Sigmoid colon (tissue), 3 donors: ENCODE measurements around the gene CTRB1.

ENCODE experiments used
- POLR2A ChIP-seq, 2 donors: fragments of 450-650 bp; IDR thresholded peaks; one replicate each; pipeline ENCODE4 v1.6.1; 2016; ENCODE audit warnings: antibody characterized with exemption in 2 of 2, mild to moderate bottlenecking in 2 of 2, moderate library complexity in 2 of 2
- TF ChIP-seq, protein P1 (sequence below), 4 experiments: fragments of 450-650 bp in 3 of 4; fragments of 200-600 bp in 1 of 4; IDR thresholded peaks; one replicate each; pipeline ENCODE4 v1.5.1; 2016 to 2019; ENCODE audit warnings: antibody characterized with exemption in 4 of 4, mild to moderate bottlenecking in 3 of 4, moderate library complexity in 2 of 4

DNA sequence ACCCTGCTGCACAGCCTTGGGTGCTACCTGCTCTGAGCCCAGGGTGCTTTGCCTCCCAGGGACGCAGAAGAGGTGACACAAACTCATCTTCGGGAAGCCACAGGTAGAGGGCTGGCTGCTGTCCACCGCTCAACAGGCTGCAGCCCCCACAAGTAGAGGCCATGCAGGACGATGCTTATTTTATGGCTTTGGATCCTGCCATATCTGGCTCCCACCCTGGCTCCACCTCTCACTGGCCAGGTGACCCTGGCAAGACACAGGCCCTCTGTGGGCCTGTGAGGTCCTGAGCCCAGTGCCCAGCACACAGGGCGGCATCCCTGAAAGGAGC lies 44.0 kb downstream of the CTRB1 start:
- TF ChIP-seq, protein P1, sequence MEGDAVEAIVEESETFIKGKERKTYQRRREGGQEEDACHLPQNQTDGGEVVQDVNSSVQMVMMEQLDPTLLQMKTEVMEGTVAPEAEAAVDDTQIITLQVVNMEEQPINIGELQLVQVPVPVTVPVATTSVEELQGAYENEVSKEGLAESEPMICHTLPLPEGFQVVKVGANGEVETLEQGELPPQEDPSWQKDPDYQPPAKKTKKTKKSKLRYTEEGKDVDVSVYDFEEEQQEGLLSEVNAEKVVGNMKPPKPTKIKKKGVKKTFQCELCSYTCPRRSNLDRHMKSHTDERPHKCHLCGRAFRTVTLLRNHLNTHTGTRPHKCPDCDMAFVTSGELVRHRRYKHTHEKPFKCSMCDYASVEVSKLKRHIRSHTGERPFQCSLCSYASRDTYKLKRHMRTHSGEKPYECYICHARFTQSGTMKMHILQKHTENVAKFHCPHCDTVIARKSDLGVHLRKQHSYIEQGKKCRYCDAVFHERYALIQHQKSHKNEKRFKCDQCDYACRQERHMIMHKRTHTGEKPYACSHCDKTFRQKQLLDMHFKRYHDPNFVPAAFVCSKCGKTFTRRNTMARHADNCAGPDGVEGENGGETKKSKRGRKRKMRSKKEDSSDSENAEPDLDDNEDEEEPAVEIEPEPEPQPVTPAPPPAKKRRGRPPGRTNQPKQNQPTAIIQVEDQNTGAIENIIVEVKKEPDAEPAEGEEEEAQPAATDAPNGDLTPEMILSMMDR (IDR thresholded peaks at IDR 0.05), result no peak
- no peak for TF ChIP-seq POLR2A (IDR thresholded peaks at IDR 0.05)
